Ascending aorta (tissue), 2 donors: ENCODE measurements around the gene LCLAT1. TPM values are rescaled to one million over a fixed set of nuclear protein-coding genes. Genes with fewer than 3 reads are reported as not detected.

Source experiments
- DNase-seq, 2 donors: peaks; one replicate each; pipeline ENCODE4 v3.0.0-alpha.2; 2019; ENCODE audit warnings: low spot score in 2 of 2
- H3K27ac ChIP-seq, 2 donors: fragments of 200-600 bp; sonication (generic); one replicate each; pipeline ENCODE4 v1.5.1; 2016 to 2017; ENCODE audit warnings: mild to moderate bottlenecking in 1 of 2
- H3K27me3 ChIP-seq: fragments of 200-600 bp; sonication (generic); one replicate; pipeline ENCODE4 v1.5.1; 2017
- H3K36me3 ChIP-seq, 2 donors: fragments of 200-600 bp; sonication (generic); one replicate each; pipeline ENCODE4 v1.5.1; 2016
- H3K4me1 ChIP-seq, 2 donors: fragments of 200-600 bp; sonication (generic); one replicate each; pipeline ENCODE4 v1.5.1; 2016 to 2017; ENCODE audit warnings: mild to moderate bottlenecking in 1 of 2
- H3K4me3 ChIP-seq, 2 donors: fragments of 200-600 bp; sonication (generic); one replicate each; pipeline ENCODE4 v1.5.1; 2016 to 2017; ENCODE audit warnings: mild to moderate bottlenecking in 1 of 2
- H3K9me3 ChIP-seq, 2 donors: fragments of 200-600 bp; sonication (generic); one replicate each; pipeline ENCODE4 v1.5.1; 2016
- intact Hi-C: fragments of 100-400 bp; cut with DNase I; formaldehyde crosslinking; loops from one replicate; pipeline ENCODE4 v1.15.1; 2023
- total RNA-seq: library from RNA; depleted of rRNA; stranded (reverse); fragments of >200 nt; gene quantifications from one replicate; pipeline ENCODE4 v1.1.0, GENCODE V29; 2016
- TF ChIP-seq, protein P1 (sequence below), 3 experiments: fragments of 200-600 bp in 2 of 3; fragments of 450-650 bp in 1 of 3; sonication (generic) in 2 of 3; IDR thresholded peaks; one replicate each; pipeline ENCODE4 v1.5.1; 2016 to 2019; ENCODE audit warnings: antibody characterized with exemption in 3 of 3, mild to moderate bottlenecking in 1 of 3, moderate library complexity in 1 of 3

LCLAT1 gene
- total RNA-seq, 1 donor from 2014 or later = 9.8 TPM

DNA sequence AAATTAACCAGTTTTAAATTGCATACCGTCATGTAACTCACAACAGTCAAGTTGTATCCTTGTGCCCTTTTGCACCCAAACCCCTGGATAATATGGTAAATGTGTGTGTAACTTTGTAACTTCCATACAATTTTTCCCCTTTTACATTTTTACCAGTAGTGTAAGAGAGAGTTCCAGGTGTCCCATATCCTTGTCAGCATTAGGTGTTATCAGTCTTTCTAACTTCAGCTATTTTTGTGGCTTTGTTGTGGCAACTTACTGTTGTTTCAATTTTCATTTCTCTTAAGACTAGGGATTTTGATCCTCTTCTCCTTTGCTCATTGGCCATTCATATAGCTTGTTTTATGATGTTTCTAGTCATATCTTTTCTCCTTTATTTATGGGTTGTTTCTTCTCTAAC, 94.6 kb downstream of the LCLAT1 start:
- Histone ChIP-seq H3K4me3 (no peak overlapping the region), H3K9me3 (no peaks in the 10 kb centered on the region), H3K27me3 (no peaks in the 10 kb centered on the region), H3K4me1 (peaks cover 0 to 2% of the 10 kb centered on the region in 2 donors), H3K36me3 (no peaks in the 10 kb centered on the region), H3K27ac (no peak overlapping the region)
- DNase-seq = no peak
- TF ChIP-seq, protein P1, sequence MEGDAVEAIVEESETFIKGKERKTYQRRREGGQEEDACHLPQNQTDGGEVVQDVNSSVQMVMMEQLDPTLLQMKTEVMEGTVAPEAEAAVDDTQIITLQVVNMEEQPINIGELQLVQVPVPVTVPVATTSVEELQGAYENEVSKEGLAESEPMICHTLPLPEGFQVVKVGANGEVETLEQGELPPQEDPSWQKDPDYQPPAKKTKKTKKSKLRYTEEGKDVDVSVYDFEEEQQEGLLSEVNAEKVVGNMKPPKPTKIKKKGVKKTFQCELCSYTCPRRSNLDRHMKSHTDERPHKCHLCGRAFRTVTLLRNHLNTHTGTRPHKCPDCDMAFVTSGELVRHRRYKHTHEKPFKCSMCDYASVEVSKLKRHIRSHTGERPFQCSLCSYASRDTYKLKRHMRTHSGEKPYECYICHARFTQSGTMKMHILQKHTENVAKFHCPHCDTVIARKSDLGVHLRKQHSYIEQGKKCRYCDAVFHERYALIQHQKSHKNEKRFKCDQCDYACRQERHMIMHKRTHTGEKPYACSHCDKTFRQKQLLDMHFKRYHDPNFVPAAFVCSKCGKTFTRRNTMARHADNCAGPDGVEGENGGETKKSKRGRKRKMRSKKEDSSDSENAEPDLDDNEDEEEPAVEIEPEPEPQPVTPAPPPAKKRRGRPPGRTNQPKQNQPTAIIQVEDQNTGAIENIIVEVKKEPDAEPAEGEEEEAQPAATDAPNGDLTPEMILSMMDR (IDR thresholded peaks at IDR 0.05) = no peak
- intact Hi-C loops = loop anchor here (5.0 kb wide), 1 partner anchor 84 kb away; no protein-coding TSS in a partner anchor

DNA sequence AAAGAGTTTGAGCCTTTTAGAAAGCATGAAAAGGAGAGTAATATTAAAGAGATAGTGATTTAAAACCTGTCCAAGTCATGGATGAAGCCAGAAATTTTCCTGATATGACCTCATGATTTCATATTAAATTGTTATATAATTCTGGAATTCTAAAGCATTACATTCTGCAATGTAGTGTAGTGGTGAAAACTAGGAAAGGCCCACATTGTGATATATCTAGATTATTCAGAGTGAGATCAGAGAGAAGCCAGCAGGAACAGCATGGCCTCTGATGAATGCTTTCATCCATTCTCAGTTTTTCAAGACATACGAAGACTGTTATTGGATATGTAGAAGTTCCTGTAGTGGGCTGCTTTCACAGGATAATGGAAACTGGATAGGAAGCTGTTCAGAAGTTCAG, 98.8 kb downstream of the LCLAT1 start:
- Histone ChIP-seq H3K27ac (no peak overlapping the region), H3K27me3 (no peaks in the 10 kb centered on the region), H3K4me1 (peaks cover 0 to 2% of the 10 kb centered on the region in 2 donors), H3K9me3 (no peaks in the 10 kb centered on the region), H3K4me3 (no peak overlapping the region), H3K36me3 (no peaks in the 10 kb centered on the region)
- TF ChIP-seq, protein P1 (IDR thresholded peaks at IDR 0.05) = no peak
- intact Hi-C loops = no loop called here
- DNase-seq = no peak

DNA sequence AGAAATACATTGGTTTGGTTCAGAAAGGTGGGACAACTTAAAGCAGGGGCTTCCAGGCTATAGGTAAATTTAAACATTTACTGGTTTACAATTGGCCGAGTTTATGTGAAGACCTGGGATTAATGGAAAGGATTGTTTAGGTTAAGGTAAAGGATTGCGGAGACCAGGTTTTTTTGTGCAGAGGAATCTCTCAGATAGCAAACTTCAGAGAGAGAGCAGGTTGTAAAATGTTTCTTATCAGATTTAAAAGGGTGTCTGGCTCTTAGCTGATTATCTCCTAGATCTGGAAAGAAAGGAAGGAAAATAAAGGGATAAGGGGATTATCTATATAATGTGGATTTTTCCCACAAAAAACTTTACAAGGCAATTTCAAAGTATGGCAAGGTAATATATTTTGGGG, 101.3 kb downstream of the LCLAT1 start:
- Histone ChIP-seq H3K27ac (no peak overlapping the region), H3K4me3 (no peak overlapping the region), H3K27me3 (no peaks in the 10 kb centered on the region), H3K9me3 (no peaks in the 10 kb centered on the region), H3K4me1 (peaks cover 0 to 2% of the 10 kb centered on the region in 2 donors), H3K36me3 (no peaks in the 10 kb centered on the region)
- intact Hi-C loops = no loop called here
- no peak for DNase-seq
- TF ChIP-seq, protein P1 (IDR thresholded peaks at IDR 0.05) = no peak

DNA sequence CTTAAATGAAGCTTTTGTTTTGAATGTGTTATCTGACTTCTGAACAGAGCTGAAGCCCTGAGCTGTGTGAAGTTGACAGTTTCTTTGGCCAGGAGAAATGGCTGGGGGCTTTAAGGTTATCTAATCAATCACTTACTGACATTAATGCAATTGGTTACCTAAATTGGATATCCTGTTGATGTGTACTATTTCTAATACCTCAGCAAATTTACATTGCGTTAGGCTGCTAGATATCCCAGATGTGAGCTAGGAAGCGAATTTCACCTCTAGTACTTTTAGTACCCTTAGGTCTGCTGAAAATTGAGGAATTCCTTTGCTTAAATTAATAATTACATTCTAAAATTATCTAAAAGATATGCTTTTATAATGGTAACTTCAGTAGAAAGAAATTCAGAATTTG, 102.0 kb downstream of the LCLAT1 start:
- Histone ChIP-seq H3K27ac (no peak overlapping the region), H3K27me3 (no peaks in the 10 kb centered on the region), H3K36me3 (no peaks in the 10 kb centered on the region), H3K4me3 (no peak overlapping the region), H3K9me3 (no peaks in the 10 kb centered on the region), H3K4me1 (peaks cover 0 to 2% of the 10 kb centered on the region in 2 donors)
- intact Hi-C loops = no loop called here
- DNase-seq = no peak
- TF ChIP-seq, protein P1 (IDR thresholded peaks at IDR 0.05) = no peak

DNA sequence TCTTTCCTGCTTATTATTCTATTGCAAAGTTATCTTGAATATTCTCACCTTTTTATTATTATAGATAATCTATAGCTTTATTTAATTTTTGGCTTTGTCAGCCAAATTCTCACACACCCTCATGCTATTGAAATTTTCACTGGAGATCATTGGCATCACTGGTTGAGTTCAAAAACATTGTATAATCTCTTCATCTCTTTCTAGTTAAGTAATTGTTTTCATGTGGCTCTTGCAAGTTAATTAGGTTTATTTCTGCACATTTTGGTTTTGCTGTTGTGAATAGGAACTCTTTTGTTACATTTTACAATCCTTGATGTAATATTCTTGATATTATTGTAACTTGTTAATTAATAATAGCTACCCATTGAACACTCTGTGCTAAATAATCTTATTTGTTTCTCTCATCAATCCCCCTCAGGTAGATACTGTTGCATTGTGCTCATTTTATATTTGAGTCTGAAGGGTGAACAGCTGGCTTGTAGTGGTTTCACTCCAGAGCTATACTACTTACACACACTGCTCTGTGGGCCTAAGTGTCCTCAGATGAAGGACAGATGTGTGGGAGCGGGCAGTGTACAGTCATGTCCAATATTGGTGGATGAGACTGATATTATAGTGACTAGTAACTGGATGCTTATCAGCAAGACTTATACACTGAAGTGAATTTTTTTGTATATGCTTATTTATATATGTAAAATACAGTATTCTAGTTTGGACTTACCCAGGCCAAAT, 112.7 kb downstream of the LCLAT1 start:
- Histone ChIP-seq H3K27ac (no peak overlapping the region), H3K4me3 (no peak overlapping the region), H3K9me3 (no peaks in the 10 kb centered on the region), H3K36me3 (no peaks in the 10 kb centered on the region), H3K27me3 (no peaks in the 10 kb centered on the region), H3K4me1 (no peaks in the 10 kb centered on the region)
- intact Hi-C loops = no loop called here
- TF ChIP-seq, protein P1 (IDR thresholded peaks at IDR 0.05) = no peak
- DNase-seq = no peak
